WTC11 (cell line): ENCODE results near the gene ARHGAP22.

Experiments used
- CTCF ChIP-seq: fragments of 200-600 bp; IDR thresholded peaks from 2 replicates; pipeline ENCODE4 v1.8.0; 2022; ENCODE audit warnings: antibody characterized with exemption
- FOXP1 ChIP-seq: sonication (generic); formaldehyde crosslinking; IDR thresholded peaks from 2 replicates; pipeline ENCODE4 v1.8.0; 2022; ENCODE audit warnings: missing genetic modification reagents, mild to moderate bottlenecking, moderate library complexity, borderline replicate concordance
- GTF2I ChIP-seq: fragments of 250-450 bp; sonication (Bioruptor Pico); conservative IDR thresholded peaks from 2 replicates; pipeline ENCODE4 v1.4.0; 2021; ENCODE audit warnings: mild to moderate bottlenecking

- TF ChIP-seq FOXP1 (CRISPR knock-in tag): no peak
- TF ChIP-seq CTCF: no peak
- TF ChIP-seq GTF2I: no peak
Observed at GRCh38 chr10:48552946-48553564, 51.8 kb downstream of the ARHGAP22 start.
